DND-41 (cell line): ENCODE measurements around the gene CACNA1H.

Source experiments
- CTCF ChIP-seq: IDR thresholded peaks from 2 replicates; pipeline ENCODE4 v1.5.1; 2012; ENCODE audit warnings: borderline replicate concordance, low read length, moderate library complexity, mild to moderate bottlenecking; ENCODE audit not compliant: poor library complexity, severe bottlenecking; ENCODE audit errors: extremely low read depth
- EZH2 ChIP-seq: IDR thresholded peaks from 3 replicates; pipeline ENCODE4 v1.6.1; 2012; ENCODE audit warnings: borderline replicate concordance, low read depth, mild to moderate bottlenecking, moderate library complexity, low read length, inconsistent platforms; ENCODE audit not compliant: severe bottlenecking

GRCh38 chr16:1182950-1183907, 30.3 kb downstream of the CACNA1H start:
- TF ChIP-seq CTCF = no peak
- no peak for TF ChIP-seq EZH2
